GM23338 (cell line): Measurements from ENCODE around the gene SUSD2.

Source experiments
- CREB1 ChIP-seq: fragments of 250-450 bp; sonication (Bioruptor Pico); IDR thresholded peaks from 2 replicates; pipeline ENCODE4 v1.5.0; 2020; ENCODE audit warnings: low read depth, mild to moderate bottlenecking, moderate library complexity
- EZH2 ChIP-seq: fragments of 200-600 bp; sonication (generic); IDR thresholded peaks from one replicate; pipeline ENCODE4 v1.8.0; 2017; ENCODE audit warnings: antibody characterized with exemption, mild to moderate bottlenecking, low read depth; ENCODE audit not compliant: unreplicated experiment
- EZH2phosphoT487 ChIP-seq: fragments of 200-600 bp; sonication (generic); IDR thresholded peaks from one replicate; pipeline ENCODE4 v1.8.1; 2018; ENCODE audit warnings: antibody characterized with exemption; ENCODE audit not compliant: unreplicated experiment
- JUNB ChIP-seq: IDR thresholded peaks from one replicate; pipeline ENCODE4 v1.6.1; 2016; ENCODE audit warnings: antibody characterized with exemption; ENCODE audit not compliant: unreplicated experiment
- NANOG ChIP-seq: IDR thresholded peaks from 2 replicates; pipeline ENCODE4 v1.6.1; 2016; ENCODE audit warnings: antibody characterized with exemption, borderline replicate concordance
- POLR2AphosphoS5 ChIP-seq: IDR thresholded peaks from 2 replicates; pipeline ENCODE4 v1.6.1; 2016; ENCODE audit warnings: antibody characterized with exemption, low read depth
- STAT1 ChIP-seq: IDR thresholded peaks from one replicate; pipeline ENCODE4 v1.6.1; 2016; ENCODE audit warnings: antibody characterized with exemption; ENCODE audit not compliant: unreplicated experiment
- ZNF114 ChIP-seq: fragments of 250-450 bp; sonication (Bioruptor Pico); IDR thresholded peaks from 2 replicates; pipeline ENCODE4 v1.5.0; 2020; ENCODE audit warnings: mild to moderate bottlenecking, moderate library complexity
- ZNF331 ChIP-seq: fragments of 250-450 bp; sonication (Bioruptor Pico); IDR thresholded peaks from 2 replicates; pipeline ENCODE4 v1.5.0; 2020; ENCODE audit warnings: low read depth, mild to moderate bottlenecking, moderate library complexity
- TF ChIP-seq, protein P1 (sequence below), 2 experiments: fragments of 200-600 bp in 1 of 2; sonication (generic) in 1 of 2; conservative IDR thresholded peaks; 2 replicates each; pipeline versions ENCODE4 v1.5.1 to v1.6.1; 2016 to 2017; ENCODE audit warnings: antibody characterized with exemption in 2 of 2, low read depth in 2 of 2, mild to moderate bottlenecking in 2 of 2, moderate library complexity in 1 of 2
- TF ChIP-seq, protein P2 (sequence below): IDR thresholded peaks from one replicate; pipeline ENCODE4 v1.6.1; 2018; ENCODE audit warnings: antibody characterized with exemption; ENCODE audit not compliant: unreplicated experiment
- TF ChIP-seq, protein P3 (sequence below): IDR thresholded peaks from 2 replicates; pipeline ENCODE4 v1.6.1; 2016; ENCODE audit warnings: antibody characterized with exemption
- TF ChIP-seq, protein P4 (sequence below): fragments of 250-450 bp; sonication (Bioruptor Pico); IDR thresholded peaks from 2 replicates; pipeline ENCODE4 v1.5.0; 2020; ENCODE audit warnings: mild to moderate bottlenecking, moderate library complexity

DNA sequence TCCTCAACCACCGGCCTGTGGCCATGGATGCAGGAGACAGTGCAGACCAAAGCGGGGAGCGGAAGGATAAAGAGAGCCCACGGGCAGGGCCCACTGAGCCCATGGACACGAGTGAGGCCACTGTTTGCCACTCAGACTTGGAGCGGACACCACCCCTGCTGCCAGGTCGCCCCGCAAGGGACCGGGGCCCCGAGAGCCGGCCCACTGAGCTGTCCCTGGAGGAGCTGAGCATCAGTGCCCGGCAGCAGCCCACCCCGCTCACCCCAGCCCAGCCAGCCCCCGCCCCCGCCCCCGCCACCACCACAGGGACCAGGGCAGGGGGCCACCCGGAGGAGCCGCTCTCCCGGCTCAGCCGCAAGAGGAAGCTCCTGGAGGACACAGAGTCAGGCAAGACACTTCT lies 14.5 kb upstream of the SUSD2 start:
- TF ChIP-seq, protein P1, sequence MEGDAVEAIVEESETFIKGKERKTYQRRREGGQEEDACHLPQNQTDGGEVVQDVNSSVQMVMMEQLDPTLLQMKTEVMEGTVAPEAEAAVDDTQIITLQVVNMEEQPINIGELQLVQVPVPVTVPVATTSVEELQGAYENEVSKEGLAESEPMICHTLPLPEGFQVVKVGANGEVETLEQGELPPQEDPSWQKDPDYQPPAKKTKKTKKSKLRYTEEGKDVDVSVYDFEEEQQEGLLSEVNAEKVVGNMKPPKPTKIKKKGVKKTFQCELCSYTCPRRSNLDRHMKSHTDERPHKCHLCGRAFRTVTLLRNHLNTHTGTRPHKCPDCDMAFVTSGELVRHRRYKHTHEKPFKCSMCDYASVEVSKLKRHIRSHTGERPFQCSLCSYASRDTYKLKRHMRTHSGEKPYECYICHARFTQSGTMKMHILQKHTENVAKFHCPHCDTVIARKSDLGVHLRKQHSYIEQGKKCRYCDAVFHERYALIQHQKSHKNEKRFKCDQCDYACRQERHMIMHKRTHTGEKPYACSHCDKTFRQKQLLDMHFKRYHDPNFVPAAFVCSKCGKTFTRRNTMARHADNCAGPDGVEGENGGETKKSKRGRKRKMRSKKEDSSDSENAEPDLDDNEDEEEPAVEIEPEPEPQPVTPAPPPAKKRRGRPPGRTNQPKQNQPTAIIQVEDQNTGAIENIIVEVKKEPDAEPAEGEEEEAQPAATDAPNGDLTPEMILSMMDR (conservative IDR thresholded peaks at IDR 0.05; ENCODE audit: low read depth in 2 of 2): no peak
- TF ChIP-seq JUNB (no peak), POLR2AphosphoS5 (no peak), ZNF114 (CRISPR knock-in tag) (no peak), EZH2phosphoT487 (no peak), EZH2 (no peak), NANOG (no peak), ZNF331 (no peak), CREB1 (CRISPR knock-in tag) (no peak), STAT1 (no peak)
- TF ChIP-seq, protein P2, sequence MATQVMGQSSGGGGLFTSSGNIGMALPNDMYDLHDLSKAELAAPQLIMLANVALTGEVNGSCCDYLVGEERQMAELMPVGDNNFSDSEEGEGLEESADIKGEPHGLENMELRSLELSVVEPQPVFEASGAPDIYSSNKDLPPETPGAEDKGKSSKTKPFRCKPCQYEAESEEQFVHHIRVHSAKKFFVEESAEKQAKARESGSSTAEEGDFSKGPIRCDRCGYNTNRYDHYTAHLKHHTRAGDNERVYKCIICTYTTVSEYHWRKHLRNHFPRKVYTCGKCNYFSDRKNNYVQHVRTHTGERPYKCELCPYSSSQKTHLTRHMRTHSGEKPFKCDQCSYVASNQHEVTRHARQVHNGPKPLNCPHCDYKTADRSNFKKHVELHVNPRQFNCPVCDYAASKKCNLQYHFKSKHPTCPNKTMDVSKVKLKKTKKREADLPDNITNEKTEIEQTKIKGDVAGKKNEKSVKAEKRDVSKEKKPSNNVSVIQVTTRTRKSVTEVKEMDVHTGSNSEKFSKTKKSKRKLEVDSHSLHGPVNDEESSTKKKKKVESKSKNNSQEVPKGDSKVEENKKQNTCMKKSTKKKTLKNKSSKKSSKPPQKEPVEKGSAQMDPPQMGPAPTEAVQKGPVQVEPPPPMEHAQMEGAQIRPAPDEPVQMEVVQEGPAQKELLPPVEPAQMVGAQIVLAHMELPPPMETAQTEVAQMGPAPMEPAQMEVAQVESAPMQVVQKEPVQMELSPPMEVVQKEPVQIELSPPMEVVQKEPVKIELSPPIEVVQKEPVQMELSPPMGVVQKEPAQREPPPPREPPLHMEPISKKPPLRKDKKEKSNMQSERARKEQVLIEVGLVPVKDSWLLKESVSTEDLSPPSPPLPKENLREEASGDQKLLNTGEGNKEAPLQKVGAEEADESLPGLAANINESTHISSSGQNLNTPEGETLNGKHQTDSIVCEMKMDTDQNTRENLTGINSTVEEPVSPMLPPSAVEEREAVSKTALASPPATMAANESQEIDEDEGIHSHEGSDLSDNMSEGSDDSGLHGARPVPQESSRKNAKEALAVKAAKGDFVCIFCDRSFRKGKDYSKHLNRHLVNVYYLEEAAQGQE: no peak
- TF ChIP-seq, protein P3, sequence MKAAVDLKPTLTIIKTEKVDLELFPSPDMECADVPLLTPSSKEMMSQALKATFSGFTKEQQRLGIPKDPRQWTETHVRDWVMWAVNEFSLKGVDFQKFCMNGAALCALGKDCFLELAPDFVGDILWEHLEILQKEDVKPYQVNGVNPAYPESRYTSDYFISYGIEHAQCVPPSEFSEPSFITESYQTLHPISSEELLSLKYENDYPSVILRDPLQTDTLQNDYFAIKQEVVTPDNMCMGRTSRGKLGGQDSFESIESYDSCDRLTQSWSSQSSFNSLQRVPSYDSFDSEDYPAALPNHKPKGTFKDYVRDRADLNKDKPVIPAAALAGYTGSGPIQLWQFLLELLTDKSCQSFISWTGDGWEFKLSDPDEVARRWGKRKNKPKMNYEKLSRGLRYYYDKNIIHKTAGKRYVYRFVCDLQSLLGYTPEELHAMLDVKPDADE: no peak
- TF ChIP-seq, protein P4, sequence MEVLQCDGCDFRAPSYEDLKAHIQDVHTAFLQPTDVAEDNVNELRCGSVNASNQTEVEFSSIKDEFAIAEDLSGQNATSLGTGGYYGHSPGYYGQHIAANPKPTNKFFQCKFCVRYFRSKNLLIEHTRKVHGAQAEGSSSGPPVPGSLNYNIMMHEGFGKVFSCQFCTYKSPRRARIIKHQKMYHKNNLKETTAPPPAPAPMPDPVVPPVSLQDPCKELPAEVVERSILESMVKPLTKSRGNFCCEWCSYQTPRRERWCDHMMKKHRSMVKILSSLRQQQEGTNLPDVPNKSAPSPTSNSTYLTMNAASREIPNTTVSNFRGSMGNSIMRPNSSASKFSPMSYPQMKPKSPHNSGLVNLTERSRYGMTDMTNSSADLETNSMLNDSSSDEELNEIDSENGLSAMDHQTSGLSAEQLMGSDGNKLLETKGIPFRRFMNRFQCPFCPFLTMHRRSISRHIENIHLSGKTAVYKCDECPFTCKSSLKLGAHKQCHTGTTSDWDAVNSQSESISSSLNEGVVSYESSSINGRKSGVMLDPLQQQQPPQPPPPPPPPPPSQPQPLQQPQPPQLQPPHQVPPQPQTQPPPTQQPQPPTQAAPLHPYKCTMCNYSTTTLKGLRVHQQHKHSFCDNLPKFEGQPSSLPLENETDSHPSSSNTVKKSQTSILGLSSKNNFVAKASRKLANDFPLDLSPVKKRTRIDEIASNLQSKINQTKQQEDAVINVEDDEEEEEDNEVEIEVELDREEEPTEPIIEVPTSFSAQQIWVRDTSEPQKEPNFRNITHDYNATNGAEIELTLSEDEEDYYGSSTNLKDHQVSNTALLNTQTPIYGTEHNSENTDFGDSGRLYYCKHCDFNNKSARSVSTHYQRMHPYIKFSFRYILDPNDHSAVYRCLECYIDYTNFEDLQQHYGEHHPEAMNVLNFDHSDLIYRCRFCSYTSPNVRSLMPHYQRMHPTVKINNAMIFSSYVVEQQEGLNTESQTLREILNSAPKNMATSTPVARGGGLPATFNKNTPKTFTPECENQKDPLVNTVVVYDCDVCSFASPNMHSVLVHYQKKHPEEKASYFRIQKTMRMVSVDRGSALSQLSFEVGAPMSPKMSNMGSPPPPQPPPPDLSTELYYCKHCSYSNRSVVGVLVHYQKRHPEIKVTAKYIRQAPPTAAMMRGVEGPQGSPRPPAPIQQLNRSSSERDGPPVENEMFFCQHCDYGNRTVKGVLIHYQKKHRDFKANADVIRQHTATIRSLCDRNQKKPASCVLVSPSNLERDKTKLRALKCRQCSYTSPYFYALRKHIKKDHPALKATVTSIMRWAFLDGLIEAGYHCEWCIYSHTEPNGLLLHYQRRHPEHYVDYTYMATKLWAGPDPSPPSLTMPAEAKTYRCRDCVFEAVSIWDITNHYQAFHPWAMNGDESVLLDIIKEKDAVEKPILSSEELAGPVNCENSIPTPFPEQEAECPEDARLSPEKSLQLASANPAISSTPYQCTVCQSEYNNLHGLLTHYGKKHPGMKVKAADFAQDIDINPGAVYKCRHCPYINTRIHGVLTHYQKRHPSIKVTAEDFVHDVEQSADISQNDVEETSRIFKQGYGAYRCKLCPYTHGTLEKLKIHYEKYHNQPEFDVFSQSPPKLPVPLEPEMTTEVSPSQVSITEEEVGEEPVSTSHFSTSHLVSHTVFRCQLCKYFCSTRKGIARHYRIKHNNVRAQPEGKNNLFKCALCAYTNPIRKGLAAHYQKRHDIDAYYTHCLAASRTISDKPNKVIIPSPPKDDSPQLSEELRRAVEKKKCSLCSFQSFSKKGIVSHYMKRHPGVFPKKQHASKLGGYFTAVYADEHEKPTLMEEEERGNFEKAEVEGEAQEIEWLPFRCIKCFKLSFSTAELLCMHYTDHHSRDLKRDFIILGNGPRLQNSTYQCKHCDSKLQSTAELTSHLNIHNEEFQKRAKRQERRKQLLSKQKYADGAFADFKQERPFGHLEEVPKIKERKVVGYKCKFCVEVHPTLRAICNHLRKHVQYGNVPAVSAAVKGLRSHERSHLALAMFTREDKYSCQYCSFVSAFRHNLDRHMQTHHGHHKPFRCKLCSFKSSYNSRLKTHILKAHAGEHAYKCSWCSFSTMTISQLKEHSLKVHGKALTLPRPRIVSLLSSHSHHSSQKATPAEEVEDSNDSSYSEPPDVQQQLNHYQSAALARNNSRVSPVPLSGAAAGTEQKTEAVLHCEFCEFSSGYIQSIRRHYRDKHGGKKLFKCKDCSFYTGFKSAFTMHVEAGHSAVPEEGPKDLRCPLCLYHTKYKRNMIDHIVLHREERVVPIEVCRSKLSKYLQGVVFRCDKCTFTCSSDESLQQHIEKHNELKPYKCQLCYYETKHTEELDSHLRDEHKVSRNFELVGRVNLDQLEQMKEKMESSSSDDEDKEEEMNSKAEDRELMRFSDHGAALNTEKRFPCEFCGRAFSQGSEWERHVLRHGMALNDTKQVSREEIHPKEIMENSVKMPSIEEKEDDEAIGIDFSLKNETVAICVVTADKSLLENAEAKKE (CRISPR knock-in tag): no peak
